ENCODE results near the gene TIPRL. TPM values are rescaled to one million over a fixed set of nuclear protein-coding genes. Genes with fewer than 3 reads are reported as not detected.
"Not testable (repeated sequence)": the region's sequence is repeated elsewhere in the genome, so short reads cannot be mapped to it uniquely, and the experiment has no call there.

The TIPRL gene
- total RNA-seq, 2 donors from 2014 or later = 34.6 to 37.2 TPM

- no peak for DNase-seq
- intact Hi-C loops (cut with DNase I) = no loop called here
- Histone ChIP-seq H3K27me3 (no peaks in the 10 kb centered on the region), H3K36me3 (no peaks in the 10 kb centered on the region), H3K9ac (ENCODE audit: low read depth in 2 of 2, low read length in 2 of 2) (no peak overlapping the region), H3K27ac (no peak overlapping the region), H3K9me3 (no peaks in the 10 kb centered on the region), H3K4me1 (no peaks in the 10 kb centered on the region), H3K4me3 (no peak overlapping the region)
- TF ChIP-seq CTCF (IDR thresholded peaks at IDR 0.05) = no peak
Observed at GRCh38 chr1:168150283-168150682, 28.5 kb upstream of the TIPRL start.

GRCh38 chr1:168151935-168152334, 26.8 kb upstream of the TIPRL start:
- Histone ChIP-seq H3K9ac (ENCODE audit: low read depth in 2 of 2, low read length in 2 of 2) (no peak overlapping the region), H3K27me3 (no peaks in the 10 kb centered on the region), H3K36me3 (no peaks in the 10 kb centered on the region), H3K4me1 (no peaks in the 10 kb centered on the region), H3K27ac (no peak overlapping the region), H3K4me3 (no peak overlapping the region), H3K9me3 (no peaks in the 10 kb centered on the region)
- intact Hi-C loops (cut with DNase I) = no loop called here
- no peak for DNase-seq
- no peak for TF ChIP-seq CTCF (IDR thresholded peaks at IDR 0.05)

DNA sequence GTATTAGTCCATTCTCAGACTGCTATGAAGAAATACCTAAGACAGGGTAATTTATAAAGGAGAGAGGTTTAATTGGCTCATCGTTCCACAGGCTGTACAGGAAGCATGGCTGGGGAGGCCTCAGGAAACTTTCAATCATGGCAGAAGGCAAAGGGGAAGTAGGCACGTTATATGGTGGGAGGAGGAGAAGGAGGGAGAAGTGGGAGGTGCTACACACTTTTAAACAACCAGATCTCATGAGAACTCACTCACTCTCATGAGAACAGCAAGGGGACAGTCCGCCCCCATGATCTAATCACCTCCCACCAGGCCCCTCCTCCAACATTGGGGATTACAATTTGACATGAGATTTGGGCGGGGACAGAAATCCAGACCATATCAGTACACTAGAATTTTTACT, 24.1 kb upstream of the TIPRL start:
- H3K4me3 ChIP-seq; H3K4me1 ChIP-seq; H3K9ac ChIP-seq (ENCODE audit: low read depth in 2 of 2, low read length in 2 of 2); DNase-seq; H3K27me3 ChIP-seq; H3K9me3 ChIP-seq; intact Hi-C loops (cut with DNase I); H3K36me3 ChIP-seq; H3K27ac ChIP-seq: not testable (repeated sequence)

DNA sequence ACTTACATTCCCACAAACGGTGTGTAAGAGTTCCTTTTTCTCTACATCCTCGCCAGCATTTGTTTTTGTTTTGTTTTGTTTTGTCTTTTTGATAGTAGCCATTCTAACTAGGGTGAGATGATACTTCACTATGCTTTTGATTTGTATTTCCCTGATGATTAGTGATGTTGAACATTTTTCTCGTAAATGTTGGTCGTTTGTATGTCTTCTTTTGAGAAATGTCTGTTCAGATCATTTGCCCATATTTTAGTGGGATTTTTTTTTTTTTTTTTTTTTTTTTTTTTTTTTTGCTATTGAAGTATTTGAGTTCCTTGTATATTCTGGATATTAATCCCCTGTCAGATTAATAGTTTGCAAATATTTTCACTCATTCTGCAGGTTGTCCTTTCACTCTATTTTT, 22.9 kb upstream of the TIPRL start:
- no peak for TF ChIP-seq CTCF (IDR thresholded peaks at IDR 0.05)
- DNase-seq = no peak
- Histone ChIP-seq H3K4me1 (no peaks in the 10 kb centered on the region), H3K27ac (no peak overlapping the region), H3K36me3 (no peaks in the 10 kb centered on the region), H3K4me3 (no peak overlapping the region), H3K9me3 (no peaks in the 10 kb centered on the region), H3K9ac (ENCODE audit: low read depth in 2 of 2, low read length in 2 of 2) (no peak overlapping the region), H3K27me3 (no peaks in the 10 kb centered on the region)
- intact Hi-C loops (cut with DNase I) = no loop called here

DNA sequence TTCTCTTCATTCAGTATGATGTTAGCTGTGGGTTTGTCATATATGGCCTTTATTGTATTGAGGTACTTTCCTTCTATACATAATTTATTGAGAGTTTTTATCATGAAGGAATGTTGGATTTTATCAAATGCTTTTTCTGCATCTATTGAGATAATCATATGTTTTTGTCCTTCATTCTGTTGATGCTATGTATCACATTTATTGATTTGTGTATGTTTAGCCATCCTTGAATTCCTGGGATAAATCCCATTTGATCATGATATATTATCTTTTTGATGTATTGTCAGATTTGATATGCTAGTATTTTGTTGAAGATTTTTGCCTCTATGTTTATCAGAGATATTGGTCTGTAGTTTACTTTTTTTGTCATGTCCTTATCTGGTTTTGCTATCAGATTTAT, 21.1 kb upstream of the TIPRL start:
- no peak for TF ChIP-seq CTCF (IDR thresholded peaks at IDR 0.05)
- no peak overlapping the region for H3K9ac ChIP-seq (ENCODE audit: low read depth in 2 of 2, low read length in 2 of 2)
- H3K36me3 ChIP-seq = no peaks in the 10 kb centered on the region
- H3K9me3 ChIP-seq = no peaks in the 10 kb centered on the region
- no peaks in the 10 kb centered on the region for H3K4me1 ChIP-seq
- no peaks in the 10 kb centered on the region for H3K27me3 ChIP-seq
- no peak overlapping the region for H3K4me3 ChIP-seq
- intact Hi-C loops (cut with DNase I) = no loop called here
- H3K27ac ChIP-seq = no peak overlapping the region
- DNase-seq = no peak

GRCh38 chr1:168159251-168159650, 19.5 kb upstream of the TIPRL start:
- Histone ChIP-seq H3K9ac (ENCODE audit: low read depth in 2 of 2, low read length in 2 of 2) (no peak overlapping the region), H3K4me3 (no peak overlapping the region), H3K27me3 (no peaks in the 10 kb centered on the region), H3K27ac (no peak overlapping the region), H3K4me1 (no peaks in the 10 kb centered on the region), H3K9me3 (no peaks in the 10 kb centered on the region), H3K36me3 (no peaks in the 10 kb centered on the region)
- no peak for DNase-seq
- no peak for TF ChIP-seq CTCF (IDR thresholded peaks at IDR 0.05)
- intact Hi-C loops (cut with DNase I) = no loop called here

Data from colonic mucosa (tissue), 4 donors.